ENCODE results near the gene IGFBP2. TPM values are rescaled to one million over a fixed set of nuclear protein-coding genes. Genes with fewer than 3 reads are reported as not detected.

Gene IGFBP2
- total and polyA plus RNA-seq, 12 donors: 14.8 to 253 (median 79.4) TPM

DNA sequence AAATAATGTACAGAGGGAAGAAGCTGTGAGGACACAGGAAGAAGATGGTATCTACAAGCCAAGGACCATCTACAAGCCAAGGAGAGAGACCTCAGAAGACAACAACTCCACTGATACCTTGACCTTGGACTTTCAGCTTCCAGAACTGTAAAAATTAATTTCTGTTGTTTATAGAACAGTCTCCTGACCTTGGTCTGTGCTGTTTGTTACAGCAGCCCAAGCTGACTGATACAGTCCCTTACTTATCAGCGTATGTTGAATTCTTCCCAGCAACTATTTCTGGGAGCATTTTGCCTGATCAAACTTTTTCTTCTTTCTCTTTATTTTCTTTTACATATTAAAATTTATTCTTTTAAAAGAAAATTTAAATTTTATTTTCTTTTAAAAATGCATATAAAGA is 47.8 kb upstream of the IGFBP2 start:
- WGBS, 4 donors: 94 to 100% (median 97%) methylated on average over 1 of the region's 1 CpG
- intact Hi-C loops (cut with DNase I): no loop called here
- TF ChIP-seq, protein P1, sequence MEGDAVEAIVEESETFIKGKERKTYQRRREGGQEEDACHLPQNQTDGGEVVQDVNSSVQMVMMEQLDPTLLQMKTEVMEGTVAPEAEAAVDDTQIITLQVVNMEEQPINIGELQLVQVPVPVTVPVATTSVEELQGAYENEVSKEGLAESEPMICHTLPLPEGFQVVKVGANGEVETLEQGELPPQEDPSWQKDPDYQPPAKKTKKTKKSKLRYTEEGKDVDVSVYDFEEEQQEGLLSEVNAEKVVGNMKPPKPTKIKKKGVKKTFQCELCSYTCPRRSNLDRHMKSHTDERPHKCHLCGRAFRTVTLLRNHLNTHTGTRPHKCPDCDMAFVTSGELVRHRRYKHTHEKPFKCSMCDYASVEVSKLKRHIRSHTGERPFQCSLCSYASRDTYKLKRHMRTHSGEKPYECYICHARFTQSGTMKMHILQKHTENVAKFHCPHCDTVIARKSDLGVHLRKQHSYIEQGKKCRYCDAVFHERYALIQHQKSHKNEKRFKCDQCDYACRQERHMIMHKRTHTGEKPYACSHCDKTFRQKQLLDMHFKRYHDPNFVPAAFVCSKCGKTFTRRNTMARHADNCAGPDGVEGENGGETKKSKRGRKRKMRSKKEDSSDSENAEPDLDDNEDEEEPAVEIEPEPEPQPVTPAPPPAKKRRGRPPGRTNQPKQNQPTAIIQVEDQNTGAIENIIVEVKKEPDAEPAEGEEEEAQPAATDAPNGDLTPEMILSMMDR (IDR thresholded peaks at IDR 0.05): no peak
- TF ChIP-seq POLR2A (IDR thresholded peaks at IDR 0.05): no peak
- no peaks in the 10 kb centered on the region for H3K27me3 ChIP-seq
- H3K36me3 ChIP-seq (replicated peaks in 1 of 2): no peaks in the 10 kb centered on the region
- no peaks in the 10 kb centered on the region for H3K9me3 ChIP-seq (replicated peaks in 1 of 3)
- H3K4me3 ChIP-seq: no peak overlapping the region
- no peaks in the 10 kb centered on the region for H3K4me1 ChIP-seq (replicated peaks in 1 of 2)
- no peak for DNase-seq
- H3K27ac ChIP-seq: no peak overlapping the region

DNA sequence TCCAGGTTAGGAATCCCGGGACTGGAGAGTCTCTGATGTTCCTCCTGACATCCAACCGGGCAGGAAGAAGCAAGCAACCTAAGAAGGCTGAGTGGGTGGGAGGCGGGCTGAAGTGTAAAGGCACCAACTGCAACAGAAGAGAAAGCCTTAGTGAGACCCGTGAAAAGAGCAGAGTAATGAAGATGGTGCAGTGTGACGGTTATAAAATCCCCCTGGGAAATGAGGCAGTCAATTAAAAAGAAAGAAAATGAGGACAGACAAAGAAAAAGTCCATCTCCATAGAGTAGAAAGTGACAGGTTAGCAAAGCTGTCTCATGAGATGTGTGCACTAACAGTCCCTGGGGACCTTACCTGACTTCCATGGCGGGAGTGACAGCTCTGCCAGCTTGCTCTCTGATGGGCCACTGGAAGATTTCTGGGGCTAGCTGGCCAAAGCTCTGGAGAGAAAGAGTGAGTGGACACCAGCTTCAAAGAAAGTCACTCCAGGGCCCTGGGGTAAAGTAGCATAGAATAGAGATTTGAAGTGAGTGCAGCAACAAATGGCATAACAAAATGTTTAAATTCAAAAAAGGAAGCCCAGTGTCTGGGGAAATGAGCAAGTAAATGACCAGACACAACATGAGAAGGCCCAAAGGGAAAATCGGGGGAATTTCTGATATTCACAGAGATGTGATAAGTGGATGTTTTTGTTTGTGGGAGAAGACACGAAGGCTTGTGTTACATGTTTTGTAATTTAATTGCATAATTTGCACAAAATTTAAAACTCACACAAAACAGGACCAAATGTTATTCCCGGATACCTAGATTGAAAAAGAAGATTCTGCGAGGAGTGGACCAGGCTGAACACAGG is 44.1 kb upstream of the IGFBP2 start:
- intact Hi-C loops (cut with DNase I): no loop called here
- Histone ChIP-seq H3K4me1 (replicated peaks in 1 of 2) (no peaks in the 10 kb centered on the region), H3K27me3 (no peaks in the 10 kb centered on the region), H3K4me3 (no peak overlapping the region), H3K36me3 (replicated peaks in 1 of 2) (no peaks in the 10 kb centered on the region), H3K9me3 (replicated peaks in 1 of 3) (no peaks in the 10 kb centered on the region), H3K27ac (no peak overlapping the region)
- WGBS, 4 donors: 83 to 94% (median 87%) methylated on average over 10 of the region's 10 CpGs
- TF ChIP-seq, protein P1 (IDR thresholded peaks at IDR 0.05): no peak
- TF ChIP-seq POLR2A (IDR thresholded peaks at IDR 0.05): no peak
- no peak for DNase-seq

DNA sequence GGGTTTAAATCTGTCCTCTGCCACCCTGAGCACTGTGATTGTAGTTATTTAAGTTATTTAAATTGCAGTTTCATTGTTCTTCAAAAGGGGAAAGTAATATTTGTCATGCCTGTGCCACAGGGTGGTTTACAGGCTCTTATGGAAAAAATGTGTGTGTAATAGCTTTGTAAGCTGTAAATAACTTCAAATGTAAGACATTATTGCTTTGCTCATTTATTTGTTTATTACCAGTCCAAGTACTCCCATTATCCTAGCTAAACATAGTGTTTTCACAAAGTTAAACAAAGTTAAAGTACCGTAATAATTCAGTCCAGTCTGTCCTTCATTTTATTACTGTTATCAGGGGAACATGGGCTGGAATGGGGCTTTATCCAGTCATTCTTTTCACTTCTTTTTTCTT is 43.4 kb upstream of the IGFBP2 start:
- no peaks in the 10 kb centered on the region for H3K4me1 ChIP-seq (replicated peaks in 1 of 2)
- intact Hi-C loops (cut with DNase I): no loop called here
- H3K27ac ChIP-seq: peak overlapping the region in 1 of 5 donors; percentile 6
- H3K9me3 ChIP-seq (replicated peaks in 1 of 3): no peaks in the 10 kb centered on the region
- no peak for TF ChIP-seq POLR2A (IDR thresholded peaks at IDR 0.05)
- TF ChIP-seq, protein P1 (IDR thresholded peaks at IDR 0.05): no peak
- no peak for DNase-seq
- no peaks in the 10 kb centered on the region for H3K27me3 ChIP-seq
- no peaks in the 10 kb centered on the region for H3K36me3 ChIP-seq (replicated peaks in 1 of 2)
- WGBS, 4 donors: 91 to 100% (median 92%) methylated on average over 1 of the region's 1 CpG
- H3K4me3 ChIP-seq: no peak overlapping the region

DNA sequence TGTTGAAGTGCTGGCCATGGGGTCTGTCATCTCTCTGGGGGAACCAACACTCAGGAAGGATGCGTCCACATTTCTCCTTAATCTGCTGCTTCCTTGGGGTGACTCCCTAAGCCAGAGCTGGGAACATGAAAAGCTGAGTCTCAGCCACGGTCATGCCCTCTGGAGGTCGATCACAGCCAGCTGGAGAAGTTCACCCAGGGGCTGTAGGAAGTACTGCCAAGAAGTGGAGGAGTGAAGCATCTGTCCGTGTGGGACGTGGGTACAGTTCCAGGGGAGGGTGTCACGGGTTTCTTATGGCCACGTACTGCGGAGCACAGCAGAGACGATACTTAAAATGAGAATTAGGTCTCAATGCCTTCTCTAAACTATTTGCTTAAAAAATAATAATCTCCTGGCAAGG is 42.4 kb upstream of the IGFBP2 start:
- intact Hi-C loops (cut with DNase I): no loop called here
- WGBS, 4 donors: 56 to 78% (median 66%) methylated on average over 9 of the region's 9 CpGs
- DNase-seq: peak in 6 of 7 donors; percentile 30 to 72 (median 40)
- no peaks in the 10 kb centered on the region for H3K9me3 ChIP-seq (replicated peaks in 1 of 3)
- H3K27ac ChIP-seq: peak overlapping the region in 2 of 5 donors; percentile 39 to 69
- no peak for TF ChIP-seq POLR2A (IDR thresholded peaks at IDR 0.05)
- TF ChIP-seq, protein P1 (IDR thresholded peaks at IDR 0.05): no peak
- no peaks in the 10 kb centered on the region for H3K4me1 ChIP-seq (replicated peaks in 1 of 2)
- H3K27me3 ChIP-seq: no peaks in the 10 kb centered on the region
- no peaks in the 10 kb centered on the region for H3K36me3 ChIP-seq (replicated peaks in 1 of 2)
- no peak overlapping the region for H3K4me3 ChIP-seq

Measured in adrenal gland (tissue), 12 donors.